Measurements from ENCODE around the gene TBL1Y.

The TBL1Y gene

GRCh38 chrY:7002581-7002980 lies 92.1 kb downstream of the TBL1Y start:
- no peak overlapping the region for H3K4me2 ChIP-seq (ENCODE audit: low read length)
- no peaks in the 10 kb centered on the region for H3K36me3 ChIP-seq (replicated peaks; ENCODE audit: low read depth, low read length)
- H3K9ac ChIP-seq (ENCODE audit: low read length): no peak overlapping the region
- TF ChIP-seq CTCF (IDR thresholded peaks at IDR 0.05; ENCODE audit: low read depth, low read length): no peak
- H3K4me1 ChIP-seq (ENCODE audit: low read length): peaks cover 27% of the 10 kb centered on the region
- H3K9me3 ChIP-seq (ENCODE audit: insufficient read depth, low read length): no peaks in the 10 kb centered on the region
- H3K27ac ChIP-seq (ENCODE audit: low read length): no peak overlapping the region
- no peaks in the 10 kb centered on the region for H3K27me3 ChIP-seq (ENCODE audit: low read depth, low read length)
- no peaks in the 10 kb centered on the region for H4K20me1 ChIP-seq (ENCODE audit: insufficient read depth, low read length)
- no peaks in the 10 kb centered on the region for H3K79me2 ChIP-seq (ENCODE audit: low read length)
- no peak overlapping the region for H2AFZ ChIP-seq (ENCODE audit: low read depth, low read length)
- H3K4me3 ChIP-seq (ENCODE audit: low read length): no peak overlapping the region

GRCh38 chrY:7007911-7008310 lies 97.4 kb downstream of the TBL1Y start:
- H4K20me1 ChIP-seq (ENCODE audit: insufficient read depth, low read length): no peaks in the 10 kb centered on the region
- H3K27me3 ChIP-seq (ENCODE audit: low read depth, low read length): no peaks in the 10 kb centered on the region
- no peak overlapping the region for H3K9ac ChIP-seq (ENCODE audit: low read length)
- no peaks in the 10 kb centered on the region for H3K36me3 ChIP-seq (replicated peaks; ENCODE audit: low read depth, low read length)
- no peaks in the 10 kb centered on the region for H3K79me2 ChIP-seq (ENCODE audit: low read length)
- H3K4me2 ChIP-seq (ENCODE audit: low read length): no peak overlapping the region
- no peak overlapping the region for H2AFZ ChIP-seq (ENCODE audit: low read depth, low read length)
- no peak overlapping the region for H3K4me3 ChIP-seq (ENCODE audit: low read length)
- no peaks in the 10 kb centered on the region for H3K9me3 ChIP-seq (ENCODE audit: insufficient read depth, low read length)
- no peak overlapping the region for H3K27ac ChIP-seq (ENCODE audit: low read length)
- no peak for TF ChIP-seq CTCF (IDR thresholded peaks at IDR 0.05; ENCODE audit: low read depth, low read length)
- H3K4me1 ChIP-seq (ENCODE audit: low read length): no peaks in the 10 kb centered on the region

- H3K9ac ChIP-seq (ENCODE audit: low read length): no peak overlapping the region
These were observed 98.3 kb downstream of the TBL1Y start for GRCh38 chrY:7008578-7009355.

GRCh38 chrY:7013051-7013450 lies 102.6 kb downstream of the TBL1Y start:
- no peaks in the 10 kb centered on the region for H3K79me2 ChIP-seq (ENCODE audit: low read length)
- no peak overlapping the region for H2AFZ ChIP-seq (ENCODE audit: low read depth, low read length)
- no peaks in the 10 kb centered on the region for H3K27me3 ChIP-seq (ENCODE audit: low read depth, low read length)
- TF ChIP-seq CTCF (IDR thresholded peaks at IDR 0.05; ENCODE audit: low read depth, low read length) (no peak), EZH2phosphoT487 (IDR thresholded peaks at IDR 0.05; ENCODE audit: low read depth) (no peak)
- no peak overlapping the region for H3K9ac ChIP-seq (ENCODE audit: low read length)
- no peak overlapping the region for H3K27ac ChIP-seq (ENCODE audit: low read length)
- no peak overlapping the region for H3K4me3 ChIP-seq (ENCODE audit: low read length)
- H4K20me1 ChIP-seq (ENCODE audit: insufficient read depth, low read length): no peaks in the 10 kb centered on the region
- no peaks in the 10 kb centered on the region for H3K36me3 ChIP-seq (replicated peaks; ENCODE audit: low read depth, low read length)
- H3K9me3 ChIP-seq (ENCODE audit: insufficient read depth, low read length): no peaks in the 10 kb centered on the region
- no peak overlapping the region for H3K4me2 ChIP-seq (ENCODE audit: low read length)
- no peaks in the 10 kb centered on the region for H3K4me1 ChIP-seq (ENCODE audit: low read length)

More at GRCh38 chrY:7008578-7009355, 98.3 kb downstream of the TBL1Y start:
- Histone ChIP-seq H3K79me2 (ENCODE audit: low read length) (no peaks in the 10 kb centered on the region), H3K4me2 (ENCODE audit: low read length) (no peak overlapping the region), H3K4me3 (ENCODE audit: low read length) (no peak overlapping the region), H2AFZ (ENCODE audit: low read depth, low read length) (no peak overlapping the region), H3K27ac (ENCODE audit: low read length) (no peak overlapping the region), H3K9me3 (ENCODE audit: insufficient read depth, low read length) (no peaks in the 10 kb centered on the region), H3K4me1 (ENCODE audit: low read length) (no peaks in the 10 kb centered on the region), H4K20me1 (ENCODE audit: insufficient read depth, low read length) (no peaks in the 10 kb centered on the region), H3K36me3 (replicated peaks; ENCODE audit: low read depth, low read length) (no peaks in the 10 kb centered on the region), H3K27me3 (ENCODE audit: low read depth, low read length) (no peaks in the 10 kb centered on the region)
- TF ChIP-seq EZH2phosphoT487 (IDR thresholded peaks at IDR 0.05; ENCODE audit: low read depth) (no peak), CTCF (IDR thresholded peaks at IDR 0.05; ENCODE audit: low read depth, low read length) (no peak)

Measured in OCI-LY3 (cell line).